Measurements from ENCODE around the gene SPSB3.
"Not testable (repeated sequence)": the region's sequence is repeated elsewhere in the genome, so short reads cannot be mapped to it uniquely, and the experiment has no call there.

Gene SPSB3

GRCh38 chr16:1816396-1817275 lies 34.3 kb upstream of the SPSB3 start:
- no peak for DNase-seq

GRCh38 chr16:1815461-1815860 lies 33.1 kb upstream of the SPSB3 start:
- DNase-seq: no peak

- peak; percentile 12 for DNase-seq
Observed at GRCh38 chr16:1812732-1813163, 30.4 kb upstream of the SPSB3 start.

- DNase-seq: no peak
Observed at GRCh38 chr16:1810536-1810935, 28.2 kb upstream of the SPSB3 start.

GRCh38 chr16:1810106-1810505 lies 27.7 kb upstream of the SPSB3 start:
- DNase-seq: no peak

GRCh38 chr16:1809281-1809801 lies 27.0 kb upstream of the SPSB3 start:
- DNase-seq: no peak

GRCh38 chr16:1808691-1809090 lies 26.3 kb upstream of the SPSB3 start:
- DNase-seq: no peak

- no peak for DNase-seq
Observed at GRCh38 chr16:1807626-1808025, 25.3 kb upstream of the SPSB3 start.

- DNase-seq: no peak
Observed at GRCh38 chr16:1800701-1801100, 18.3 kb upstream of the SPSB3 start.

GRCh38 chr16:1799263-1799662 lies 16.9 kb upstream of the SPSB3 start:
- DNase-seq: not testable (repeated sequence)

GRCh38 chr16:1794908-1795666 lies 12.7 kb upstream of the SPSB3 start:
- DNase-seq: no peak

- DNase-seq: no peak
Observed at GRCh38 chr16:1794221-1794871, 12.0 kb upstream of the SPSB3 start.

GRCh38 chr16:1793578-1794220 lies 11.3 kb upstream of the SPSB3 start, which contains the start of gene IGFALS:
IGFALS (minus strand) TSS chr16:1793705; CDS start chr16:1793652, 53 bp downstream.
- no peak for DNase-seq

- DNase-seq: no peak
Observed at GRCh38 chr16:1792836-1793577, 10.6 kb upstream of the SPSB3 start.

- DNase-seq: no peak
Observed at GRCh38 chr16:1791943-1792812, 9.8 kb upstream of the SPSB3 start.

- no peak for DNase-seq
Observed at GRCh38 chr16:1791256-1791942, 9.0 kb upstream of the SPSB3 start.

GRCh38 chr16:1790611-1791255 lies 8.4 kb upstream of the SPSB3 start:
- no peak for DNase-seq

- DNase-seq: no peak
Observed at GRCh38 chr16:1790261-1790610, 7.9 kb upstream of the SPSB3 start.

- no peak for DNase-seq
Observed at GRCh38 chr16:1789643-1790045, 7.3 kb upstream of the SPSB3 start.

- DNase-seq: no peak
Observed at GRCh38 chr16:1788708-1789100, 6.3 kb upstream of the SPSB3 start.

All from DMS153 (cell line).